BE2C (cell line): ENCODE data around the gene PPARG.

ENCODE experiments used
- DNase-seq: peaks from one replicate; pipeline ENCODE4 v3.0.0-alpha.2; 2020
- H3K27me3 ChIP-seq: fragments of 250-450 bp; sonication (Bioruptor Pico); 2 replicates; pipeline ENCODE4 v1.5.1; 2020; ENCODE audit warnings: mild to moderate bottlenecking
- H3K36me3 ChIP-seq: fragments of 250-450 bp; sonication (Bioruptor Pico); 2 replicates; pipeline ENCODE4 v1.5.1; 2020; ENCODE audit warnings: mild to moderate bottlenecking
- H3K4me1 ChIP-seq: fragments of 250-450 bp; sonication (Bioruptor Pico); 2 replicates; pipeline ENCODE4 v1.5.1; 2020
- H3K4me3 ChIP-seq: 2 replicates; pipeline ENCODE4 v1.5.1; 2011; ENCODE audit warnings: low read depth, low read length
- H3K9me3 ChIP-seq: fragments of 250-450 bp; sonication (Bioruptor Pico); 2 replicates; pipeline ENCODE4 v1.5.1; 2020
- CTCF ChIP-seq: IDR thresholded peaks from 2 replicates; pipeline ENCODE4 v1.5.1; 2012; ENCODE audit warnings: mild to moderate bottlenecking, low read depth, low read length

The PPARG gene

GRCh38 chr3:12437221-12437605 lies 148.3 kb downstream of the PPARG start:
- Histone ChIP-seq H3K4me3 (no peak overlapping the region), H3K36me3 (no peaks in the 10 kb centered on the region), H3K4me1 (peaks cover 4% of the 10 kb centered on the region), H3K27me3 (no peaks in the 10 kb centered on the region), H3K9me3 (no peaks in the 10 kb centered on the region)
- no peak for DNase-seq
- TF ChIP-seq CTCF, result no peak

DNA sequence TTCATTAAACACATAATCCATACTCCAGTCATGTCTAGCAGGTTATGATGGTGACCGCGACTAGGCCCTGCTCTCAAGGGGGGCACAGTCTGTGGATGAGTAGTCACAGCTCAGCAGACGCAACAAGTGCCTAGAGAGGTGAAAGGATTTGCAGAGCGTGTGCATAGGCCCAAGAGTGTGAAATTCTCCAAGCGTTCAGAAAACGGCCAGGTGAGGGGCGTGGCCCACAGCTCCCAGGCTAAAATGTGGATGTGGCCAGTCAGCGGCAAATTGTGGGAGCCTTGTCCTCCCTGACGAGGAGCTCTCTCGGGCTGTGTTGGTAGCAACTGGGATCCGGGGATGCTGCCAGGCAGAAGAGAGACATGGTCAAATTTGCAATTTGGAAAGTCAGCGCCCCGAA lies 149.0 kb downstream of the PPARG start:
- Histone ChIP-seq H3K4me3 (no peak overlapping the region), H3K9me3 (no peaks in the 10 kb centered on the region), H3K4me1 (peaks cover 4% of the 10 kb centered on the region), H3K27me3 (no peaks in the 10 kb centered on the region), H3K36me3 (no peaks in the 10 kb centered on the region)
- DNase-seq, result no peak
- no peak for TF ChIP-seq CTCF

DNA sequence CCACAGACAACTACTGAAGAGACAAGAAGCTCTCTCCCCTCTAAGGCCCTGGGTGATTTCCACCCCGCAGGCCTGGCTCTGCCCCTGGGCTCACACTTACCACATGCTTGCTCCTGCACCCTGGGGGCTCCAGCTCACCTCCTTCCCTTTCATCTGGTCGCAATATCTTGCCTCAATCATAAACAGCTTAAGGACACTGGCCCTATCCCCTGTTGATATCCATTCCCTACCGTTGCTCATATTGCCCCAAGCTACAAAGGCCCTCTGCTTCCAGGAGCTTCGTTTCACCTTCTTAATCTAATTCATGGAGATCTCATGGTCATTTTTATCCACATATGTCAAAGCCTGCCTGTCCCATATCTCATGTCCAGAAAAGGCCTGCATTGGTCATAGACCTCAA lies 149.4 kb downstream of the PPARG start:
- no peak for DNase-seq
- H3K9me3 ChIP-seq, result no peaks in the 10 kb centered on the region
- H3K4me1 ChIP-seq, result peaks cover 4% of the 10 kb centered on the region
- no peak overlapping the region for H3K4me3 ChIP-seq
- no peaks in the 10 kb centered on the region for H3K36me3 ChIP-seq
- no peak for TF ChIP-seq CTCF
- H3K27me3 ChIP-seq, result no peaks in the 10 kb centered on the region

- no peaks in the 10 kb centered on the region for H3K27me3 ChIP-seq
- no peak for TF ChIP-seq CTCF
- no peak for DNase-seq
- H3K36me3 ChIP-seq, result no peaks in the 10 kb centered on the region
- H3K4me1 ChIP-seq, result peaks cover 4% of the 10 kb centered on the region
- no peak overlapping the region for H3K4me3 ChIP-seq
- no peaks in the 10 kb centered on the region for H3K9me3 ChIP-seq
These were observed 150.5 kb downstream of the PPARG start for GRCh38 chr3:12439161-12439940.

DNA sequence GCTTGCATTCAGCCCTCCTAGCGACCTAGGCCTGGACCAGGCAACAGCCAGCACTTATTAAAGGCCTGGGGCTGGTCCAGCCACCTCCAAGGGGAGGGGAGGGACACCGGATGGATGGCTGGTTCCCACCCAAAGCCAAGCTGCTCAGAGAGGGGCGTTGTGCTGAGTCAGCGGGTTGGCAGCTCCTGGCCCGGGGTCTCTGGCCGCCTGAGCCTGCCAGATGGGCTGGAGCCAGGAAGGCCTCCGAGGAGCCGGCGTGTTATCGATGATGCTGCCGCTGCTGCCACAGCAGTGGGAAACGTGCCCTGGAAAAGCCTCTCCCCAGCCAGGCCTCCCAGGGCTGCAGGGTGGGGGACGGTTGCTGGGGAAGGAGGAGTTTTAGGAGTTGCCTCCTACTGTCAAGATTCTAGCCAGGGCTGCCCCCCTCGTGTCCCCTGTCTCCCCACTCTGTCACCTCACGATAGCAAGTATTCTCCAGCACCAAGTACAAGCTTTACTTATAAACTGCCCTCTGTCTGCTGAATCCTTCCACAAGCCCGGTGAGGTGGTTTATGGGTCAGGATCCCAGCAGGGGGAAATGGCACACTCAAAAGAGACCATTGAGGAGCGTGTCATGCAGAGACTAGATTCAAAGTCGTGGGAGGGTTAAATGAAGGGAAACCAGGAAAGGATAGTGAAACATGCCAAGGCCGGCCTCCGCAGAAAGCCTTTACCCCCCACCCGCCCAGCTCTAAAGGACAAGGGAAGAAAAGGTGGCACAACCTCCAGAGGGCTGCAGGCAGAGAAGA lies 152.3 kb downstream of the PPARG start:
- H3K36me3 ChIP-seq, result no peaks in the 10 kb centered on the region
- H3K27me3 ChIP-seq, result no peaks in the 10 kb centered on the region
- peaks cover 4% of the 10 kb centered on the region for H3K4me1 ChIP-seq
- H3K4me3 ChIP-seq, result no peak overlapping the region
- peak; percentile 84 for DNase-seq
- no peak for TF ChIP-seq CTCF
- H3K9me3 ChIP-seq, result no peaks in the 10 kb centered on the region
